ENCODE data around the gene CD8A.

GRCh38 chr2:86791573-86791972 is 860 bp upstream of the CD8A start:
- TF ChIP-seq EZH2 (IDR thresholded peaks at IDR 0.05): no peak
- no peak for TF ChIP-seq CTCF (IDR thresholded peaks at IDR 0.05)
